ENCODE data around the gene STOML2. TPM values are rescaled to one million over a fixed set of nuclear protein-coding genes. Genes with fewer than 3 reads are reported as not detected.

Gene STOML2
- total and polyA plus RNA-seq, 2 donors (not counting 1 experiment from before 2014, with no cell fraction given): 58.9 to 64.6 TPM

- H3K79me2 ChIP-seq (ENCODE audit: control insufficient read depth, insufficient read depth, low read length): peaks cover 38% of the 10 kb centered on the region
- H3K36me3 ChIP-seq (replicated peaks in 1 of 2; ENCODE audit: control extremely low read depth in 1 of 2, control insufficient read depth in 1 of 2, extremely low read depth in 1 of 2, insufficient read depth in 2 of 2, low read length in 1 of 2): peaks cover 1 to 16% of the 10 kb centered on the region in 2 experiments
- Mint-ChIP-seq H3K4me3 (peak within 1 kb of the TSS; percentile 92), H3K4me1 (peaks cover 18% of the 10 kb centered on the region), H3K27me3 (no peaks in the 10 kb centered on the region), H3K27ac (peak within 1 kb of the TSS; percentile 84), H3K9me3 (ENCODE audit: insufficient read depth) (no peaks in the 10 kb centered on the region)
- H4K20me1 ChIP-seq (ENCODE audit: control insufficient read depth, insufficient read depth, low read length, poor library complexity, severe bottlenecking): no peaks in the 10 kb centered on the region
- peak; percentile 93 for ATAC-seq (ENCODE audit: low read depth)
- no peaks in the 10 kb centered on the region for H3K27me3 ChIP-seq (replicated peaks in 1 of 4; ENCODE audit: control extremely low read depth in 1 of 4, control insufficient read depth in 3 of 4, insufficient read depth in 4 of 4, low read length in 3 of 4)
- H3K9me3 ChIP-seq (ENCODE audit: control extremely low read depth in 1 of 3, control insufficient read depth in 2 of 3, insufficient read depth in 1 of 3, low read length in 2 of 3): no peaks in the 10 kb centered on the region
- peak within 1 kb of the TSS; percentile 75 to 93 (median 82) for H3K4me3 ChIP-seq (ENCODE audit: control extremely low read depth in 1 of 5, extremely low read depth in 1 of 5, insufficient read depth in 1 of 5, low read depth in 2 of 5, low read length in 4 of 5)
- intact Hi-C loops (cut with micrococcal nuclease): loop anchor here (1.0 to 10.0 kb wide), 6 partner anchors 7 to 655 kb away; partner anchors contain the start of genes CREB3, PIGO, STOML2 and TLN1
- peak within 1 kb of the TSS; percentile 89 for H3K4me2 ChIP-seq (replicated peaks; ENCODE audit: low read depth, low read length, poor library complexity, severe bottlenecking)
- under 1% methylated on average over 63 of the region's 67 CpGs for WGBS (ENCODE audit: insufficient coverage)
- H3K4me1 ChIP-seq (ENCODE audit: control insufficient read depth in 2 of 2, insufficient read depth in 2 of 2, low read length in 2 of 2): peaks cover 12 to 16% of the 10 kb centered on the region in 2 donors
- DNase-seq: peak; percentile 88
- ChIA-PET POLR2A (interaction anchor here (0.5 to 1.8 kb wide), 11 partner anchors 8 to 1111 kb away, joined by 3 to 15 read pairs (median 8); partner anchors contain the start of genes ATOSB, CCDC107, CLTA and RMRP), CTCF (interaction anchor here (0.5 to 2.6 kb wide), 18 partner anchors 8 to 1112 kb away, joined by 3 to 26 read pairs (median 4); partner anchors contain the start of genes ATOSB, PIGO, STOML2 and UNC13B)
- H2AFZ ChIP-seq (ENCODE audit: insufficient read depth, low read depth, low read length, poor library complexity, severe bottlenecking): peak within 1 kb of the TSS; percentile 94
- TF ChIP-seq, protein P1, sequence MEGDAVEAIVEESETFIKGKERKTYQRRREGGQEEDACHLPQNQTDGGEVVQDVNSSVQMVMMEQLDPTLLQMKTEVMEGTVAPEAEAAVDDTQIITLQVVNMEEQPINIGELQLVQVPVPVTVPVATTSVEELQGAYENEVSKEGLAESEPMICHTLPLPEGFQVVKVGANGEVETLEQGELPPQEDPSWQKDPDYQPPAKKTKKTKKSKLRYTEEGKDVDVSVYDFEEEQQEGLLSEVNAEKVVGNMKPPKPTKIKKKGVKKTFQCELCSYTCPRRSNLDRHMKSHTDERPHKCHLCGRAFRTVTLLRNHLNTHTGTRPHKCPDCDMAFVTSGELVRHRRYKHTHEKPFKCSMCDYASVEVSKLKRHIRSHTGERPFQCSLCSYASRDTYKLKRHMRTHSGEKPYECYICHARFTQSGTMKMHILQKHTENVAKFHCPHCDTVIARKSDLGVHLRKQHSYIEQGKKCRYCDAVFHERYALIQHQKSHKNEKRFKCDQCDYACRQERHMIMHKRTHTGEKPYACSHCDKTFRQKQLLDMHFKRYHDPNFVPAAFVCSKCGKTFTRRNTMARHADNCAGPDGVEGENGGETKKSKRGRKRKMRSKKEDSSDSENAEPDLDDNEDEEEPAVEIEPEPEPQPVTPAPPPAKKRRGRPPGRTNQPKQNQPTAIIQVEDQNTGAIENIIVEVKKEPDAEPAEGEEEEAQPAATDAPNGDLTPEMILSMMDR (IDR thresholded peaks at IDR 0.05): no peak
- no peak for TF ChIP-seq EZH2 (IDR thresholded peaks at IDR 0.05; ENCODE audit: borderline replicate concordance, insufficient read depth, low read depth, low read length, poor library complexity, severe bottlenecking)
- peak within 1 kb of the TSS; percentile 25 to 50 for H3K27ac ChIP-seq (ENCODE audit: low read length in 2 of 2)
- peak within 1 kb of the TSS; percentile 91 for H3K9ac ChIP-seq (ENCODE audit: low read length)
These were observed 23.2 kb downstream of the STOML2 start, which contains the start of gene FANCG for GRCh38 chr9:35079426-35080341. Gene FANCG (minus strand): TSS chr9:35079942. CDS start chr9:35079524, 418 bp downstream.
